ENCODE results near the gene ZNF70.

- TF ChIP-seq ZBTB7A (IDR thresholded peaks at IDR 0.05; ENCODE audit: borderline replicate concordance, control insufficient read depth, low read depth, low read length): no peak
- TF ChIP-seq CTCF (IDR thresholded peaks at IDR 0.05 in 2 of 3, conservative IDR thresholded peaks at IDR 0.05 in 1 of 3; ENCODE audit: insufficient read depth in 2 of 3, low read depth in 1 of 3, low read length in 3 of 3): no peak
- no peak for TF ChIP-seq SNRNP70 (optimal IDR thresholded peaks at IDR 0.05; ENCODE audit: low read depth, low read length)
Measured at GRCh38 chr22:23695571-23696325, 55.2 kb downstream of the ZNF70 start.

Data from K562 (cell line).